Measurements from ENCODE around the gene TMEM161B.
"Not testable (repeated sequence)": the region's sequence is repeated elsewhere in the genome, so short reads cannot be mapped to it uniquely, and the experiment has no call there.

Gene TMEM161B

DNA sequence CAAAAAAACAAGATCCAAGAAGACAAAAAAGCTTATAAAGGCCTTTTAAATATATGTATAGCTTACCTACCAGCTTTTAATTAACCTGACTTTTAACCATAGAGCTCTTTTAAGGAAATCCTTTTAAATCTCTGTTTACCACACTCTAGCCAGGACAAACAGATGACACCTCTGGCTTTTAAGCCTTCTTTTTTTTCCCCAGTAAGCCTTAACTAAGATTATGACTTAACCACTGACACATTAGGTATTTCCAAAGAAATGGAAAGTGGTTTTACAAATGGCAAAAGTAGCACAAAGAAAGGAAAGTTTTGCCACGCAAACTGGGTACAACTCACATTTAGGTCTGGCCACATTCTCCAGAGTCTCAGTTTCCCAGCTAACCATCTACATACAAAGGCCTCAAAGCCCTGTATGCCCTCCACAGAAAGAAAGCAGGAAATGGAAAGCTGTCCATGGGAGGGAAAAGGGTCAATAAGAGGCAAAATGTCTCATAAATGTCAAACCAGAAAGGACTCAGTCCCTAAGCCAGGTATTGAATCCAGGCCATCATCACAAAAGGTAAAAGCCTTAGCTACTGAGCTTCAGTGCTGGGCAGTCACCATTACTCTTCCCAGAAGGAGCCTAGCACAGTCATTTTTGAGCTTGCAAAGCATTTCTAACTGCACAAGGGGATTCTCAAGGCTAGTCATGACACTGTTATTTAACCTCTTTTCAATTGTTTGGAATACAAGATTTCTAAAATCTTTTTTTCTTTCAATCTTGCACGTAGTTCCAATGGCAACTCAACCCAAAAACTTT lies 19.7 kb downstream of the TMEM161B start:
- DNase-seq = no peak

- no peak for DNase-seq
Measured at GRCh38 chr5:88248094-88248493, 20.6 kb downstream of the TMEM161B start.

DNA sequence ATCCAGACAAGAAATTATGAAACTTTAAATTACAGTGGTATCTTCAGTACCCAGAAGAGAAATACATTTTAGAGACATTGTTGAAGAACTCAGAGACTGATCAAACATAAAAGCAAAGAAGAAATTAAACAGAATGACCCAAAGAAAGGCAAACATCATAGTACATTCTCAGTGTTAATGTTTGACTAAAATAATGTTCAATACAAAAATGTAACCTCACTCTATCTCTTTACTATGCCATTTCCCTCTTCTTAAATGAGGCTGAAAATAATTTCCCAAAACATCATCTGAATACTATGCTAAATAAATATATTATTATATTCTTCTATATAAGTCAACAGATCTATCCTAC lies 22.8 kb downstream of the TMEM161B start:
- DNase-seq = no peak

DNA sequence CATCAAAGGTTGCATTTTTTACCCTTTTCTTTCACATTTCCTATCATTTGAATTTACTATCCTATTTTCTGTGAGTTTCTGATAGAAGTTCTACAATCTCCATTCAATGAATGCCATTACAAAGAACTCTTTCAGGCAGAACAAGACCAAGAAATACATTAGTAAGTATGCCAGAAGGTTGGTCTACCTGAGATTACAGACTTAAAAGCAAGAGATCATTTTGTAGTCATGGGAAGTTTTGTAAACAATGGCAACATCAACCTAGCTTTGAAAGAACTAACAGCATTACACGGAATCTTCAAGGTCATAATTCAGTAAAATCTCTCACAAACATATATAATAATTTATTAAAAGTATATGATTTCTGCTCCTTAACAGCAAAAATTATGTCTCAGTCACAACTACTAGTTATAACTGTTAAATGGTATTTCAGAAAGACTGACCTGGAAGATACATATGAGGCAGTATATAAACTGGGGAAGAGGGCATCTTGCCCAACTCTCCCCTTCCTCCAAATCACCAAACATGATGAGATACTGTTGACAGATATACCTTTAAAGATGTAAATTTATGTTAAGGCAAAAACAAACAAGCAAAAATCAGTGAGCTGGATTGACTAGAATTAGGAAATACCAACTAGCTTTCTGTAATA lies 23.3 kb downstream of the TMEM161B start:
- no peak for DNase-seq

DNA sequence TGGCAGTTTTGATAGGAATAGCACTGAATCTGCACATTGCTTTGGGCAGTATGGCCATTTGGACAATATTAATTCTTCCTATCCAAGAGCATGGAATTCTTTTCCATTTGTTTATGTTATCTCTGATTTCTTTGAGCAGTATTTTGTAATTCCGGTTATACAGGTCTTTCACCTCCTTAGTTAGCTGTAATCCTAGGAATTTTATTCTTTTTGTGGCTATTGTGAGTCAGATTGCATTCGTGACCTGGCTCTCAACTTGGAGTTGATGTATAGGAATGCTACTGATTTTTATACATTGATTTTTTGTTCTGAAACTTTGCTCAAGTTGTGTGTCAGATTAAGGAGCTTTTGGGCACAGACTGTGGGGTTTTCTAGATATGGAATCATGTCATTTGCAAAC lies 24.0 kb downstream of the TMEM161B start:
- no peak for DNase-seq

GRCh38 chr5:88243493-88243892 lies 25.2 kb downstream of the TMEM161B start:
- not testable (repeated sequence) for DNase-seq

GRCh38 chr5:88238732-88239131 lies 29.9 kb downstream of the TMEM161B start:
- DNase-seq = no peak

GRCh38 chr5:88236866-88237642 lies 31.6 kb downstream of the TMEM161B start:
- DNase-seq = no peak

DNA sequence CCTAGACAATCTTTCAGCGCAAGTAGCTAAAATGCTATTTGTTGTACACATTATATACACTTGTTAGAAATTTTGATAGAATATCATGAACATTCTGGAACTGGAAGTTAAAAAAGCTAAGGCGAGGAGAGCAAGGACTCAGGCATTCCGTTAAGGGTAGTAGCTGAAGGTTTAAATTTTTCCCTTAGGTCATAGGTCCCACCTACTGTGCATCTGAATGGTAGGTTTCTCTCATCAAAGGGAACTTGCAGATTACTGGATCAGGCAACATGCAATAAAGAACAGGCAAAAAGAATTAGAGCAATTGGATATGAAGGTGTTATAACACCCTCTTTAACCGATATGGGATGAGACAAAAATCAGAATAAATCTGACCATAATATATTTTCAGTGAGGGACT lies 32.8 kb downstream of the TMEM161B start:
- no peak for DNase-seq

DNA sequence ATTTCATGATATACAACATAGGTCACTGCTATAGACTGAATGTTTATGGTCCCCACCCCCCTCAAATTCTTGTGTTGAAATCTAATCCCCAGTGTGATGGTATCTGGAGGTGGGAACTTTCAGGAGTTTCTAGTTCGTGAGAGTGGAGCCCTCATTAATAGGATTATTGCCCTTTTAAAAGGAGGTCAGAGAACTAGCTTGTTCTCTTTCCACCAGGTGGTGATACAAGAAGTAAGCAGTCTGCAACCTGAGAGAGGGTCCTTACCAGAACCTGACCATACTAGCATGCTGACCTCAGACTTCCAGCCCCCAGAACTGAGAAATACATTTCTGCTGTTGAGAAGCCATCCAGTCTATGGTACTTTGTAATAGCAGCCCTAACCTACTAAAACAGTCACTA lies 33.3 kb downstream of the TMEM161B start:
- no peak for DNase-seq

DNA sequence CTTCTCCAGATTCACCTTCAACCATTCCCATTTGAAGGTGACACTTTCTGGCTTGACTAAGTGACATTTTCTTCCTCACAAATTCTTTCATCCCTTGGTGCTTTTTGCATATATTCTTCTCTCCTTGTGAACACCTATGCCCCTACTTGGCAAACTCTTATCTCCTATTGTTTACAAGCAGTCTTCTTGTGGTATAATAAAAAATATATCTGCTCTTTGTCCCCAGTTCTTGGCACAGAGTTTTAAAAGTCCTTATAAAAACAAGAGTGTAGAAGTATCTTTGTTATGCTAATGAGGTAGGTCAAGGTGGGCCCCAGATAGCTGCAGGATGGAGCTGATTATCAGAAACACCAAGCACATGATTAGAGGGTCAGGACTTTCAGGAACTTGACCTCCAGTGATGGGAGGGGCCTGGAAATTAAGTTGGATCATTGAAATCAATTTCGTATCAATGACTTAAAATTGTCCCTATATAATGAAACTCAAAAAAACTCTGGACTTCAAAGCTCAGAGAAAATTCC lies 38.0 kb downstream of the TMEM161B start:
- DNase-seq = no peak

DNA sequence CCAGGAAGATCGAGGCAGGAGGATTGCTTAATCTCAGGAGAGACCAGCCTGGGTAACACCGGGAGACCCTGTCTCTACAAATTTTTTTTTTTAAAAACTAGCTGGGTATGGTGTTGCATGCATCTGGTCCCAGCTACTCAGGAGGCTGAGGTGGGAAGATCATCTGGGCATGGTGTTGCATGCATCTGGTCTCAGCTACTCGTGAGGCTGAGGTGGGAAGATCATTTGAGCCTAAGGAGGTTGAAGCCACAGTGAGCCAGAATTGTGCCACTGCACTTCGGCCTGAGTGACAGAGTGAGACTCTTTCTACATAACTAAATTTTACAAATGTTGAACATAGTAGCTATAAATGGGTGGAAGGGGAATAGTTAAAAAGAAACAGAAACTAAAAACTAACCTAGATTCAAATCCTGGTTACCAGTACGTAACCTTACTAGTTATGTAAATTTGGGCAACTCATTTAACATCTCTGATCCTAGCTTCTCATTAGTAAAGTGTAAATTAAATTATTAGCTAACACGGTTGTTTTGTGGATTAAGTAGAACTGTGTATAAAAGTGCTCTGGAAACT lies 41.7 kb downstream of the TMEM161B start:
- DNase-seq = no peak

- DNase-seq = no peak
Measured at GRCh38 chr5:88214655-88215054, 54.0 kb downstream of the TMEM161B start.

- no peak for DNase-seq
Measured at GRCh38 chr5:88207575-88207974, 61.1 kb downstream of the TMEM161B start.

- DNase-seq = peak; percentile 37
Measured at GRCh38 chr5:88203981-88204750, 64.5 kb downstream of the TMEM161B start.

- no peak for DNase-seq
Measured at GRCh38 chr5:88195636-88196035, 73.0 kb downstream of the TMEM161B start.

DNA sequence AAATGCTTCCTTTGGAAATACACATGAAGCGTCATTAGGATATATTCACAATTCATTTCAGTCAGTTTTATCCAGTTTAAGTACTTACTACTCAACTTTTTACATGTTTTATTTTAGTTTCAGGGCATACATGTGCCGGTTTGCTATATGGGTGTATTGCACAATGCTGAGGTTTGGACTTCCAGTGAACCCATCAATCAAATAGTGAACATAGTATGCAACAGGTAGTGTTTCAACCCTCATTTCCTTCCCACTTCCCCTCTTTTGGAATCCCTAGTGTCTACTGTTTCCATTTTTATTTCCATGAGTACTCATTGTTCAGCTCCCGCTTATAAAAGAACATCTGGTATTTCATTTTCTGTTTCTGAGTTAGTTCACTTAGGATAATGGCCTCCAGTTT lies 74.7 kb downstream of the TMEM161B start:
- DNase-seq = no peak

- DNase-seq = no peak
Measured at GRCh38 chr5:88190106-88190834, 78.4 kb downstream of the TMEM161B start.

- not testable (repeated sequence) for DNase-seq
Measured at GRCh38 chr5:88189484-88189883, 79.2 kb downstream of the TMEM161B start.

GRCh38 chr5:88188458-88189132 lies 80.0 kb downstream of the TMEM161B start:
- DNase-seq = no peak

DNA sequence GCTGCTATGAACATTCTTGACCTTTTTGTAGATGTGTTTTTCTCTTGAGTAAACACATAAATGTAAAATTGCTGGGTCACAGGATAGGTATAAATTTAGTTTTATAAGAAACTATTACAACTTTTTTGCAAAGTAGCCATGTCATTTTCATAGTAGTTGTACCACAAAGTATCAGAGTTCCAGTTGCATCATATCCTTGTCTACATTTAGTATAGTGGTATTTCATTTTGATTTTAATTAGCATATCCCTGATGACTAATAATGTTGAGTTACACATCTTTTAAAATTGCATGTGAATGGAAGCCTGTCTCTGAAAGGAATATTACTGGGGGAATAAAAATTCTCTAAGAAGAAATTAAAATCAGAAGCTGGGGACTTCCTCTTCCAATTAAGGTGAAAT lies 85.4 kb downstream of the TMEM161B start:
- DNase-seq = no peak
